Stomach (tissue), 9 donors: Measurements from ENCODE around the gene CD33. TPM values are rescaled to one million over a fixed set of nuclear protein-coding genes. Genes with fewer than 3 reads are reported as not detected.

ENCODE experiments used
- DNase-seq, 2 donors: peaks; one replicate each; pipeline versions ENCODE4 v3.0.0 to v3.0.0-alpha.2; 2013 to 2019
- H3K27ac ChIP-seq, 5 donors: fragments of 200-600 bp in 4 of 5; sonication (generic) in 4 of 5; one replicate each; pipeline ENCODE4 v1.5.1; 2013 to 2019; ENCODE audit warnings: mild to moderate bottlenecking in 1 of 5, moderate library complexity in 1 of 5
- H3K27me3 ChIP-seq, 3 donors: fragments of 200-600 bp; sonication (generic); one replicate each; pipeline ENCODE4 v1.5.1; 2017 to 2019; ENCODE audit warnings: mixed run types in 1 of 3
- H3K36me3 ChIP-seq, 4 donors: fragments of 200-600 bp; sonication (generic); 1 replicate in 3 of 4; 2 replicates in 1 of 4; pipeline ENCODE4 v1.5.1; 2016 to 2019
- H3K4me1 ChIP-seq, 4 donors: fragments of 200-600 bp; sonication (generic); one replicate each; pipeline ENCODE4 v1.5.1; 2016 to 2019
- H3K4me3 ChIP-seq, 4 donors: fragments of 200-600 bp; sonication (generic) in 3 of 4; one replicate each; pipeline ENCODE4 v1.5.1; 2016 to 2019; ENCODE audit warnings: mild to moderate bottlenecking in 1 of 4
- H3K9me3 ChIP-seq, 4 donors: fragments of 200-600 bp; sonication (generic); one replicate each; pipeline ENCODE4 v1.5.1; 2016 to 2019
- CTCF ChIP-seq, 7 experiments: fragments of 450-650 bp in 4 of 7; fragments of 200-600 bp in 3 of 7; sonication (generic) in 3 of 7; IDR thresholded peaks; one replicate each; pipeline ENCODE4 v1.5.1; 2016 to 2019; ENCODE audit warnings: antibody characterized with exemption in 7 of 7, control low read depth in 2 of 7, mild to moderate bottlenecking in 1 of 7
- EP300 ChIP-seq: sonication (generic); formaldehyde crosslinking; IDR thresholded peaks from one replicate; pipeline ENCODE4 v1.6.1; 2017; ENCODE audit warnings: antibody characterized with exemption
- POLR2A ChIP-seq, 4 donors: fragments of 450-650 bp; IDR thresholded peaks; one replicate each; pipeline ENCODE4 v1.6.1; 2016; ENCODE audit warnings: antibody characterized with exemption in 4 of 4, control low read depth in 2 of 4, mild to moderate bottlenecking in 1 of 4, moderate library complexity in 1 of 4
- POLR2AphosphoS5 ChIP-seq, 3 donors: sonication (generic); formaldehyde crosslinking; IDR thresholded peaks; one replicate each; pipeline ENCODE4 v1.6.1; 2016; ENCODE audit warnings: antibody characterized with exemption in 3 of 3
- WGBS, 5 donors: extraction: QIAGEN DNeasy Blood & Tissue Kit in 3 of 5; methylation state at CpG; one replicate each; pipeline versions ENCODE4 v1.1.5 to v1.1.7; 2013 to 2018; 5-methylcytosine and 5-hydroxymethylcytosine counted together
- intact Hi-C: fragments of 100-400 bp; cut with DNase I; formaldehyde crosslinking; loops from one replicate; pipeline ENCODE4 v1.15.1; 2023; ENCODE audit warnings: low total_unique reads
- polyA plus RNA-seq, 3 donors: library from polyadenylated mRNA; stranded (reverse); fragments of 200-250 nt; gene quantifications; one replicate each; pipeline ENCODE4 v1.2.3, GENCODE V29; 2013
- total RNA-seq, 5 donors: library from RNA; depleted of rRNA; stranded (reverse); fragments of >200 nt; gene quantifications; one replicate each; pipeline versions ENCODE4 v1.1.0 to v1.2.3, GENCODE V29; 2014 to 2016
- donor health status: healthy with polysubstance abuse.
- donor health status: Bipolar disorder and iron deficiency.
- donor health status: healthy.

Gene CD33
- total and polyA plus RNA-seq, 8 donors = 1.7 to 4.8 (median 3.0) TPM; not detected in 3

GRCh38 chr19:51195316-51195586 lies 29.6 kb upstream of the CD33 start:
- intact Hi-C loops = no loop called here
- no peak for DNase-seq

GRCh38 chr19:51195616-51196015 lies 29.3 kb upstream of the CD33 start:
- no peaks in the 10 kb centered on the region for H3K4me1 ChIP-seq
- no peaks in the 10 kb centered on the region for H3K9me3 ChIP-seq
- no peak overlapping the region for H3K4me3 ChIP-seq
- TF ChIP-seq EP300 (no peak), POLR2A (IDR thresholded peaks at IDR 0.05) (no peak), POLR2AphosphoS5 (IDR thresholded peaks at IDR 0.05) (no peak)
- H3K27ac ChIP-seq = no peak overlapping the region
- WGBS, 5 donors = 76 to 93% (median 89%) methylated on average over 8 to 10 of the region's 10 CpGs
- intact Hi-C loops = no loop called here
- H3K36me3 ChIP-seq = no peaks in the 10 kb centered on the region
- no peak for DNase-seq
- H3K27me3 ChIP-seq = peaks cover 0 to 40% (median 10%) of the 10 kb centered on the region in 3 donors

More at GRCh38 chr19:51195316-51195586, 29.6 kb upstream of the CD33 start:
- no peaks in the 10 kb centered on the region for H3K4me1 ChIP-seq
- peaks cover 0 to 36% (median 10%) of the 10 kb centered on the region in 3 donors for H3K27me3 ChIP-seq
- TF ChIP-seq CTCF (IDR thresholded peaks at IDR 0.05) (no peak), POLR2AphosphoS5 (IDR thresholded peaks at IDR 0.05) (no peak), EP300 (no peak), POLR2A (IDR thresholded peaks at IDR 0.05) (no peak)
- no peaks in the 10 kb centered on the region for H3K36me3 ChIP-seq
- no peaks in the 10 kb centered on the region for H3K9me3 ChIP-seq
- H3K27ac ChIP-seq = no peak overlapping the region
- H3K4me3 ChIP-seq = no peak overlapping the region
- 82 to 90% (median 87%) methylated on average over 6 to 9 of the region's 9 CpGs for WGBS, 5 donors

- DNase-seq = no peak
- H3K4me3 ChIP-seq = no peak overlapping the region
- no peaks in the 10 kb centered on the region for H3K36me3 ChIP-seq
- intact Hi-C loops = no loop called here
- WGBS, 5 donors = 67 to 75% (median 70%) methylated on average over 5 of the region's 5 CpGs
- H3K27ac ChIP-seq = no peak overlapping the region
- peaks cover 0 to 45% (median 10%) of the 10 kb centered on the region in 3 donors for H3K27me3 ChIP-seq
- no peaks in the 10 kb centered on the region for H3K9me3 ChIP-seq
- no peaks in the 10 kb centered on the region for H3K4me1 ChIP-seq
- TF ChIP-seq POLR2AphosphoS5 (IDR thresholded peaks at IDR 0.05) (no peak), CTCF (IDR thresholded peaks at IDR 0.05) (no peak), POLR2A (IDR thresholded peaks at IDR 0.05) (no peak), EP300 (no peak)
These were observed 28.7 kb upstream of the CD33 start for GRCh38 chr19:51196181-51196580.

- 69 to 84% (median 80%) methylated on average over 9 of the region's 9 CpGs for WGBS, 5 donors
- Histone ChIP-seq H3K27me3 (peaks cover 0 to 53% (median 10%) of the 10 kb centered on the region in 3 donors), H3K36me3 (no peaks in the 10 kb centered on the region), H3K27ac (no peak overlapping the region), H3K4me3 (no peak overlapping the region), H3K4me1 (no peaks in the 10 kb centered on the region), H3K9me3 (no peaks in the 10 kb centered on the region)
- intact Hi-C loops = no loop called here
- no peak for DNase-seq
- TF ChIP-seq POLR2A (IDR thresholded peaks at IDR 0.05) (no peak), EP300 (no peak), CTCF (IDR thresholded peaks at IDR 0.05) (no peak), POLR2AphosphoS5 (IDR thresholded peaks at IDR 0.05) (no peak)
These were observed 26.2 kb upstream of the CD33 start for GRCh38 chr19:51198641-51199040.

GRCh38 chr19:51200071-51200666 lies 24.7 kb upstream of the CD33 start:
- WGBS, 5 donors = 59 to 73% (median 67%) methylated on average over 10 of the region's 10 CpGs
- Histone ChIP-seq H3K27ac (no peak overlapping the region), H3K27me3 (peaks cover 0 to 53% (median 10%) of the 10 kb centered on the region in 3 donors), H3K4me3 (no peak overlapping the region), H3K4me1 (no peaks in the 10 kb centered on the region), H3K36me3 (no peaks in the 10 kb centered on the region), H3K9me3 (no peaks in the 10 kb centered on the region)
- no peak for TF ChIP-seq POLR2AphosphoS5 (IDR thresholded peaks at IDR 0.05)
- no peak for TF ChIP-seq POLR2A (IDR thresholded peaks at IDR 0.05)
- no peak for TF ChIP-seq CTCF (IDR thresholded peaks at IDR 0.05)
- TF ChIP-seq EP300 = no peak
- intact Hi-C loops = no loop called here
- DNase-seq = no peak
